GM21360 (cell line): ENCODE measurements around the gene MEST.
"Not testable (repeated sequence)": the region's sequence is repeated elsewhere in the genome, so short reads cannot be mapped to it uniquely, and the experiment has no call there.

ENCODE experiments used
- ATAC-seq: cut with Tn5 transposase; IDR thresholded peaks from one replicate; pipeline ENCODE4 v1.9.1; 2021; ENCODE audit warnings: mild to moderate bottlenecking, moderate library complexity; ENCODE audit not compliant: unreplicated experiment

The MEST gene

DNA sequence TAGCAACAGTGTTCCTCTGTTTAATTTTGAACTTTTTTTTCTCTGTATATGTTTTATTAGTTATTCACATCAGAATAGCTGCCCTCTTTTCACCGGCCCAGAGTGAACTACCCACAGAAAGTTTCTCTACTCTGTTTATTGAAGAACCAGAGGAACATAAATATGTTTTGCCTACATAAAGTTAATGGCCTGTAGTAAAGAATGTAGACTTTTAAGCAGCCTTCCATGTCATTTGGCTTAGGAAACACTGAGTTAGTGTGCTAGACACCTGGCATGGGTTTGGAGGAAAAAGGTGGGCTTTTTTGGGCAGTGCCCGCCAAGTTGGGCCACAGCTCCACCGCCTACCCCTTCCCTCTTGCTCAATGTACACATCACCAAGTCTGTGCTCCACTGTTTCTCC lies 8.9 kb upstream of the MEST start:
- no peak for ATAC-seq

DNA sequence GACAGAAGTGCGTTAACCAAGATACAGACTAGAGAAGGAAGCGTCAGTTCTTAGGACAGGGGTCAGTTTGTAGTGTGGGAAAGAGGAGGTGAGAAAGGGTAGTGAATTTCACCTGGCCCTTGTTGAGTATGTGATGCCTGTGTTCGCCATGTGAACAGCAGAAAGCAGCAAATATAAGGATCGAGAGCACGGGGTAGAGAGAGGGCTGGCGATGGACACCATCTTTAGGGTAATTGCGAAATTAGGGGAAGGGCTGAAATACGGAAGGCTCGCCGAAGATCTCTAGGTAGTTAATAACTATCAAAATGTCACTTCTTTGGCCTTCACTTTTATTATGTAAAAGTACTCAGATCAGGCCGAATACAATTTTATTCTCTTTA lies 6.2 kb upstream of the MEST start:
- ATAC-seq = no peak

DNA sequence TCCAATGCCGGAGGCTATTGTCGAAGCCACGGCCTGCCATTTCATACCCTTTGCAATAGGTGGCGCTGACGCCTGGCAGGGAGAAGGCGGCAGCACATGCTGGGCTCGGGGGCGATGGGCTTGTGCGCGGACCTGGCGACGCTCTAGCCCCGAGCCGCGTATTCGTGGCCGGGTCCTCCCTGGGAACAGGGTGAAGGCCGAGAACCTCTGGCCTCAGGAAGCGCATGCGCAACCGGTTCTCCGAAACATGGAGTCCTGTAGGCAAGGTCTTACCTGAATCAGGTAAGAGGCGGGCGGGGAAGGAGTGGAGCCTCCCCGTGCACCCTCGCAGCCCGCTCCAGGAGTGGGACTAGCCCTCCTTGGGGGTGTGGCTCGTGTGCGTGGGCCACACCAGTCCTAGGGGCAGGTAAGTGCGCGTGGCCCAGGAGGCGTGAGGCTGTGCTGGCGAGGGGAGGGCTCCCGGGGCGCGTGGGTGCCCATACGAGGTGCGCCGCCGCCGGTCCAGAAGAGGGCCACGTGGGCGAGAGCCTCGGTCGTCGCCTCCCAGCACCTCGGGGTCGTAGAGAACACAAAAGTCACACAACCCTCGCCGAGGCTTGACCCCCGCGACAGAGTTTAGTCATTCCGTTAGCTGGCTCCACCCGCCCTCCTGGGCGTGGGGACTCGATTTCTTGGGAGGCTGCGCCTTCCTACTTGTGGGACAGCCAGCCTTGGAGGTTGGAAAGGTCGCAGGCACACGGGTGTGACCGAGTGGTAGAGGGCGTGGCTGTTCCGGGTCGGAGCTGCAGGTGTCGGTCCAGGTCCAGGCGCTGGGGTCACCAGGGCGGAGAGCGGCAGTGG lies 5.6 kb upstream of the MEST start:
- peak; percentile 61 for ATAC-seq

DNA sequence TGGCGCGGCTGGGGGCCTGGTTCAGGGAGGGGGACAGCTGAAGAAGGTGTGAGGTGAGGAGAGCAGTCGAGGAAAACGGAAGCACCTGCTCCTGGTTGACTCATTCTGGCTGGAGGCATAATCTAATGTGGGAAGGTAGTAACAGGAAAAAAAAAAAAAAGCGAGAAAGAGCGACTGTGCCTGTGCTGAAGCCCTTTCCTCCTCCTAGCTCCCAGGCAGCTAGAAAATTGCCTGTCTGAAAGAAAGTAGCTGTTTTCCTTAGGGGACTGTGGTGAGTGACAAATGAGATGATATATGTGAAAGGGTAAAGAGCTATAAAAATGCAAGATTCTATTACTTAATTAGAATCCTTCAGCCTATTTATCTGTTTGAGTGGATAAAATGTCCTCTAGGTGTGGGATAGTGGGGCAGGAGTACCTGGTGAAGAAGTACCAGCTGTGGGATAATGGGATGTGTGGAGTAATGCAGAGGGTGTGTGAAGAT lies 4.9 kb upstream of the MEST start:
- no peak for ATAC-seq

DNA sequence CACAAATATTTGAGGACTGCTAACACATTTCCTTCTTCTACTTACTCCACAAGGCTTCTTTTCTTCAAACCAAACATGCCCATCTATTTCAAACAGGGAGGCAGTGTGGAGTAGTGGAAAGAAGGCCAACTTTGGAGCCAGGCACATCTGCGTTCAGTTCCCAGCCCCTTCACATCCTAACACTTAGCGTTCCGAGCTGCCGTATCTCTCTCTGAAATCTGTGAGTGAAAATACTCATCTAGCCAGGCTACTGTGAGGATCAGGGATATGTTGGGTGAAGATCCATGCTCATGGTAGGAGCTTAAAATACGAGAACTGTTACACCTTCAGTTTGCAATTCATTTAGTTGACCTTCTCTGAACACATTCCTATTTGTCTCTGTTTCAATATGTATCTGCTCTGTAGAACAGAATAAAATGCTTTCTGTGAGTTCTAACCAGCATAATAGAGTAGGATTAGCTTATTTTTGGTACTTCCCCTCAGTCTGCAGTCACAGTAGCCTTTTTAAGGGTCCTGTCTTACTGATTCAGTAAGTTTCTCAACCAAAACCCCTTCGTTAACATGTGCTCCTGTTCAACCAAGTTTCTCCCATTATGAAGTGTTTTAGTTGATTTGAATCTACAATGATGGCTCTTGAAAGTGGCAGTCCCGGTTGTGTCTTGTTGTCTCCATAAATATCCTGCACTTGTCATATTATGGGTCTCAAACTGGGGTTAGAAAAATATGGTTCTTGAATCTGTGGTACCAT lies 3.3 kb upstream of the MEST start:
- ATAC-seq = no peak

DNA sequence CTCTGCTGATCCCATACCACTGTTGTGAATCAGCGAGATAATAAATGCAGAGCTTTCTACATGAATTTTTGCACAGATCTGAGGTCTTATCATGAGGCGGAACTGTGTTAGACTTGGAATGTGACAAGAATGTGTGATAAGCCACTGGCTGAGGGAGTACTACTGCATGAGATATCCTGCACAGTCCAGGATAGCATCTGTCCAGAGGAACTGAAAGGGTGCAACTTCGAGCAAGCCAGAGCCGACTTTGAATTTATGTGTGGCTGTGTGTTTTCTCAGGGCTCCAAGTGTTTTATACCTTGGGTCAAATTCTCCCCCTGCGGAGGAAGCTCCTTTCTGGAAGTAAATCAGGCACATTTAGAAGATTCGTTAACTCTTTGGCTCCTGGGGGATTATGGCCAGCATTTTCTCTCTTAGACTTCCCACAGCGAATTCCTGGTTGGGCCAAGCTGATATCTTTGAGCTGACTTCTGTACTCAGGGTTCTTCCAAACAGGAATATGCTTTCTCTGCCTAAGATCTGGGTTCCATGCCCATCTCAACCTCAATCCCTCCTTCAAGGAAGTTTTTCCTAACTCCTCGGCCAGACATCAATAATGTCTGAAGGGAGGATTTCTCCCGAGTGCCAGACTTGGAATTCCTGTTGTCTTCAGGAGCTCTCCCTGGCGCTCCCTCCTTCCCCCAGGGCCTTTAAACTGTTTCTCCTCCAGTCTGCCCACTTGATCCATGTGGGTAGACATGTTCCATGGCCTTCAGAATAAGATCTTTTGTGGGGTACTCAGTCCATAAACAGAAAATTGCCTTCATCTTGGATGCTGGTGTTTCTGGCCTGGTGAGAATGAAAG lies 2.5 kb upstream of the MEST start:
- ATAC-seq = no peak

DNA sequence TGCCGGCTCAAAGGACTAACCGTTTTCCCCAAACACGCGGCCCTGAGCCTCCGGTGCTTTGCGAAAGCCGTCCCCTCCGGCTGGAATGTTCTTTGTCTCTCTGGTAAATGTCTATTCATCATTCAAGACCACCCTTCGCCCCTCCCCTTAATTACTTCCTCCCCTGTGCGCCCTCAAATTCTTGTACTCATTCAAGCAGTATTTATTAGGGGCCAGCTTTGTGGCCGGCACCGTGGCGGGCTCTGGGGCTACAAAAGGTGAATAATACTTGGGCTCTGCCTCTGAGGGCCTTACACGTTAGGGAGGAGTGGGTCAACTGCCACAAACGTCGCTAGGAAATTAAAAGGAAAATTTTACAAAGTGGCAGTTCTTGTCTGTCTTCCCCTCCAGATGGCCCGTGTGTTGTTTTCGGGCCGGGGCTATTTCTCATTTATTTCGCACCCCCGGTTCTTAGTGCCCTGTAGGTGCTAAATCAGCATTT lies 1.5 kb upstream of the MEST start:
- no peak for ATAC-seq

DNA sequence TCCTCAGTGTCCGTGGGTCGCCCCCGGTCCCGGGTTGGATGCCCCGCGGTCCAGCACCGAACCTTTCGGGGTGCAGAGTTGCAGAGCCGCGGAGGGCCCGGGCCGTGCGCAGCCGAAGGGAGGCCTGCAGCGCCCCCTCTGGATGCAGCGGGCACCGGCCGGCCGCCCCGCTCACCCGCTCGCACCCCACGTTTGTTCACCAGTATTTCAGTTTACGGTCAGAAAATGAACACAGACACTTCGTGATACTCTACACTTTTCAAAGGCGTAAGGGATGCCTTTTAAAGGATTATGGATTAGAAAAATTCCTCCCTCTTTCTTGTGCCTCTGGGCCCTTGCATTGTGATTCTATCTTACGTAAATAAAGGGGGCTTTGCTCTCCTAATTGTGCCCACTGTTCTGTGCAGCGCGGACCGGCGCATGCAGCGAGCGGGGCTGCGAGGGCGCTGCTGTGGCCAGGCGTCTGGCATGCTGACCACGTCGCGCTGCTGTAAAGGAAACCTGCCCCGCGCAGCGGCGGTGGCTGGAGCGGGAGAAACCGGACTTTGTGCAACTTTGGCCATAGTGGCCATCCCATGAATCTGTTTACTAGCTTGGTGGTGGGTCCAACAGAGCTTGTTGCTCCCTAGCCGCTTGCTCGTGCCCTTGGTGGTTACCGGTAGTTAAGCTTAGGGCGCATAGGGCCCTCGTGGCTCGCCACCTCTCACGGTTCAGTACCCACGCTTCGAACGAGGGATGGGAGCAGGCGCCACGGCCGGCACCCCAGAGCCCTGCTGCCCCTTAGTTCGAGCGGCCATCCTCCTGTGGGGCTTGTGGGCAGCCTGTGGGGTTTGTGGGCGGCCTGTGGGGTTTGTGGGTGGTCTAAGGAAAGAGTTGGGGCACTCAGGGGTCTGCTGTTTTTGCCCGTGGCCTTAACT lies 739 bp upstream of the MEST start:
- ATAC-seq = no peak

DNA sequence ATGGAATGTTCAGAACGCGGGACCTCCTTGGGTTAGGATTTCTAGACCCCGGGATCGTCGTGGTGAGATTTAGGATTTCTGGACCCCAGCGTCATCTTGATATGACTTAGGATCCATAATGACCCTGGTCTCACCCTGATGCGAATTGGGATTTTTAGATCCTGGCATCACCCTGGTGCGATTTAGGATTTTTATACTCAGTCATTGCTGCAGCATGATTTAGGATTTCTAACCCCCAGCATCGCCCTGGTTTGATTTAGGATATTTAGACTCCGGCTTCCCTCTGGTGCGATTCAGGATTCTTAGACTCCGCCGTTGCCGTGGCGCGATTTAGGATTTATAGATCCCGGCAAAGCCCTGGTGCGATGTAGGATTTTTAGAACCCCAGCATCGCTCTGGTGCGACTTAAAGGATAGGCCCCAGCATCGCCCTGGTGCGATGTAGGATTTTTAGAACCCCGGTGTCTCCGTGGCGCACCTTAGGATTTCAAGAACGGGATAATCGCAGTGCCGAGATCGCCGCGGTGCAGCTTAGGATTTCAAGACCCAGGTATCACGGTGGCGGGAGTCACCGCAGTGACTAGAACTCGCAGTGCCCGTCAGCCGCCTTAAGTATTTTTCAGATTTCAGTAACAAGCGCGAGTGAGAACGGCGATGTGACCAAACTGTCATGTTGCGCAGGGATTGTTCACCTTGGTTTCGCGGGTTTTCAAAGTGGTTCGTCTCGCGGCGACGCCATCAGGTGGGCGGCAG lies 814 bp downstream of the MEST start:
- no peak for ATAC-seq

DNA sequence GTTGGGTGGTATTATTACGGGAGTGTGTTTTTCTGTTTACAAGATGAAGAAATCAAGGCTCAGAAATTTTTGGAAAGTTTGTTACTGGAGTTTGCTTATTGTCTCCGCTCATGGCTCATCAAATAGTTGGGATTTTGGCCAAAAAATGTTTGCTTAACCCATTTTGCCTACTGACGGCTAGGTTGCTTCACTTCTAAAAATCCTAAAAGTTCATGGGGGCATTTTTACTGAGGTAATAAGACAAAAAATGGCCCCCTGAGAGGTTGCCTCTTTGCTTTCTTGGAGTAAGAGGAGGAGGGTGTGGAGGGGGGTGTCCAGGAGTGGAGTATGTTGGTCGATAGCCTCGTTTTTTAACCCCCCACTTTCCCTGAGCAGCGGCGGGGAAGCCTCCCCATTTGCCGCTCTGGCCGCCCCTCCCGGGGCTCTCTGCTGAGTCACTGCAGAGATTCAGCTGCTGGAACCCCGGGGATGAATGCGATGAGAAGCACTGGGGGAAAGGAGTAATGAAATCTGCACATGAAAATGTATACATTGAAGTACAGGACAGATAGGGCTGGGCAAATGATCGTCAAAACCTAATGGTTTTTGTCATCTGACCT lies 1.5 kb downstream of the MEST start:
- ATAC-seq = no peak

DNA sequence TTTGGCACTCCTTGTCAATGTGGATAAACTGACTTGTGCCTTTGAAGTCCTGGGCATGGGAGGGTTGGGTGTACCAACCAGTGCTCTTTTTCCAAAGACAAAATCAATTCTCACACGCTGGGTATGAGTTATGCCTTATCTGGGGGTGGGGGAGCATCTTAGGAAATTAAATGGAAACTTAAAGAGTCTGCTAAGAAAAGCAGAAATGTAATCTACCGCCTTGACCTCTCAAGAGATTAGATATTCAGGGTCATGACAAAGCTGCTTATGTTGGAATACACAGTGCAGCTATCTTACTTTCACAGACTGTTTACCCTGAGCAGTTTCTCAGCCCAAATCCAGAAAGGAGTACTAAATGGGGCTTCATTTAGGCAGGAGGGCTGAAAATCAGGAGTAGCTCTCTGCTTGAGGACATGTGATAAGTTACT lies 2.6 kb downstream of the MEST start:
- ATAC-seq = no peak

DNA sequence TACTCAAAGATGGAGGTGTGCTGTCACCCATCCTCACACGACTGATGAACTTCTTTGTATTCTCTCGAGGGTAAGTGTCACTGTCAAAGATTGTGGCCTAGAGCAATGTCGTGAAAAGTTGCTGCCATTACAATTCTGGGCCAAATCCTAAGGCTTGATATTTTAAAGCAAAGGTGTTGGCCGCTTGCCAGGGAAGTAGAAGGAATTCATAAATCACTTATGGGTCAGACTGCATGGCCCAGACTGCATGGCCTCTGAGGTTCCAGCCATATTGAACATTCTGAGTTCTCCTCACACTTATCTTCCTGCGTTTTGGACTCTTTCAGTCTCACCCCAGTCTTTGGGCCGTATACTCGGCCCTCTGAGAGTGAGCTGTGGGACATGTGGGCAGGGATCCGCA lies 8.6 kb downstream of the MEST start:
- no peak for ATAC-seq

DNA sequence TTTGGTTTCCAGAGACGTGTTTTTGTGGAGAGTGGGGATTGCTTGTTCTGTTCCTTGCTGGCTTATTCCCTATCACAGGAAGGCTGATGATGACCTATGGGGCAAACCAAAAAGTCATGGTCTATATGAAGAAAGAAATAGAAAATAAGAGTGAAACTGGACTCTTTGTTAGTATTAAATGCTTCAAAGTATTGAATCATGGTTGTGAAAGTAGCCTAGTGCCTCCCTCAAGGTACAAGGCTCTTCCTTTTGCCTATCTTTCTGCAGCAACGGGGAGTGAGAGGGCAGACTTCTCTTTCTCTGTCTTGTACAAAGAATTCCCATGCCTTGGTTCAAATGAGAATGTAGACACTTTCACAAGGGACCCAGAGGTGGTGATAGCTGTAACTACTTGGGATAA lies 9.0 kb downstream of the MEST start:
- no peak for ATAC-seq

DNA sequence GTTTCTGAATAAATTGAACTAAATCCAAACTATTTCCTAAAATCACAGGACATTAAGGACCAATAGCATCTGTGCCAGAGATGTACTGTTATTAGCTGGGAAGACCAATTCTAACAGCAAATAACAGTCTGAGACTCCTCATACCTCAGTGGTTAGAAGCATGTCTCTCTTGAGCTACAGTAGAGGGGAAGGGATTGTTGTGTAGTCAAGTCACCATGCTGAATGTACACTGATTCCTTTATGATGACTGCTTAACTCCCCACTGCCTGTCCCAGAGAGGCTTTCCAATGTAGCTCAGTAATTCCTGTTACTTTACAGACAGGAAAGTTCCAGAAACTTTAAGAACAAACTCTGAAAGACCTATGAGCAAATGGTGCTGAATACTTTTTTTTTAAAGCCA lies 13.9 kb downstream of the MEST start:
- ATAC-seq = no peak

DNA sequence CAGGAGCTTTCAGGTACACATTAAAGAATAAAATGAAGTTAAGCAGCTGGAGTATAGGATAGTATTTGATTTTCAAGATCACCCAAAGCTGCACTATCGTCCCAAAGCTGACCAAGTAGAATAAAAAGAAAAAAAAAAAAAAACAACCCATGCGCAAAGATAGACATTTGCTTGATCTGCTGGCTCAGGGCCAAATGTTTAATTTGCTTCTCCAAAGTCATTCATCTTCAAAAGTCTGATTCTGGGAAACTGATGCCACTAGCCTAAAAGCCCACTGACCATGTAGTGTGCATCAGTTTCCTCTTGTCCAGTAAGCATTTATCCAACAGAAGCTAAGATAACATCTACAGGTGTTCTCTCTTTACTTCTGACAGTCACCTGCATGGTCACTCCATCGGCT lies 14.5 kb downstream of the MEST start:
- ATAC-seq = no peak

DNA sequence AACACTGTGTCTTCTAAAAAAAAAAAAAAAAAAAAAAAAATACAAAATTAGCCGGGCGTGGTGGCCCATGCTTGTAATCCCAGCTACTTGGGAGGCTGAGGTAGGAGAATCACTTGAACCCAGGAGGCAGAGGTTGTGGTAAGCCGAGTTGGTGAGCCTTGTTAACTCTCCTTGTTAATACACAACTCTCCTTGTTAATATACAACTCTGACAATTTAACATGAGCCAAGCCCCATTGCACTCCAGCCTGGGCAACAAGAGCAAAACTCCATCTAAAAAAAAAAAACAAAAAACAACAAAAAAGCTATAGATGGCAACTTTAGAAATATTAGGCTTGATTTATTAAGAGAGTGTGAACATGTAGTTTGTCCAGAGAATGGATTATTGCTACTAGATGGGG lies 20.2 kb downstream of the MEST start:
- ATAC-seq = not testable (repeated sequence)

DNA sequence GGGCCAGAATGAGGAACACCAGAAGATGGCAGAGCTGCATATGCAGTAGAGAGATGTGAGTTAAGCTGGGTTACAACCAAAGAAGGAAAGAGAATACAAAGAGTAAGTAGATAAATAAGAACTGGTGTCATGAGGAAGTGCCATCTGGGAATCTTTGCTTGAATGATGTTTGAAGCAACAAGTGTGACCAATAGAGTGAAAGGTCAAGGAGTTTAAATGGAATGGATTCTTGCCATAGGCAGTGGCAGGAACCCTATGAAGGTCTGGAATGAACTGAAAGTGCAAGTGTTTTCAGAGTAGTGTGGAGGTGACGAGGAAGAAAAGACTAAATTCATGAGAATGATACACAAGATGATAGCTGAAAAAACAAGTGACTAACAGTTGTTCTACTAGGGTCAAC lies 21.6 kb downstream of the MEST start:
- ATAC-seq = no peak

DNA sequence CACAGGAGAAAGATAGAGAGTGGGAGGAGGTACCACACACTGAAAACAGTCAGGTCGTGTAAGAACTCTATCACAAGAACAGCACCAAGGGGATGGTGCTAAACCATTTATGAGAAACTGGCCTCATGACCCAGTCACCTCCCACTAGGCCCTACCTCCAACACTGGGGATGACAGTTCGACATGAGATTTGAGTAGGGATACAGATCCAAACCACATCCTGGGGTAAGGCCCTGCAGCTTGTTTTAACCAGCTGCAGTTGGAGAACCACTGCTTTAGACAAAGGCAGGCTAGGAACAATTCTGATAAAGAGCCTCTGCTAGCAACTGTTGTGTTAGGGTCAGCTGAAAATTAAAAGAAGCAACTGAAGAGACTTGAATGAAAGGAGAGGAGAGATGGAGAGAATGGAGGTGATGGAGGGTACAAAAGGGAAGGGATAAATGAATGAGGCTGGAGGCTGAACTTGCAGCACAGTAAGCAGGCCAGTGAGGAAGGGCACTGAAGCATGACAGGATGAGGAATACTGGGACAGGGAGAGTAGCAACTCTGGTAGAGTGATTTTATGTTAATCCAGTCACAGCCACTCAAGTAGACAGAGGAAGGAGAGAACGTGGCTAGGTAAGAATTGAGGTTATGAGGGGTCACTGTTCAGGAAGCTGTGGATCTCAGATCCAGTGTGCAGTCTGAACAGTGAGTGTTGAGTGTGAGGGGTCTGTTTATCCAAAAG lies 23.6 kb downstream of the MEST start:
- ATAC-seq = no peak
